ENCODE results near the gene ELMOD1. TPM values are rescaled to one million over a fixed set of nuclear protein-coding genes. Genes with fewer than 3 reads are reported as not detected.
A peak's percentile ranks its signal among the peaks of the same experiment; 100 is the strongest.

ELMOD1 gene
- total RNA-seq, 2 experiments from 2014 or later, result not detected

DNA sequence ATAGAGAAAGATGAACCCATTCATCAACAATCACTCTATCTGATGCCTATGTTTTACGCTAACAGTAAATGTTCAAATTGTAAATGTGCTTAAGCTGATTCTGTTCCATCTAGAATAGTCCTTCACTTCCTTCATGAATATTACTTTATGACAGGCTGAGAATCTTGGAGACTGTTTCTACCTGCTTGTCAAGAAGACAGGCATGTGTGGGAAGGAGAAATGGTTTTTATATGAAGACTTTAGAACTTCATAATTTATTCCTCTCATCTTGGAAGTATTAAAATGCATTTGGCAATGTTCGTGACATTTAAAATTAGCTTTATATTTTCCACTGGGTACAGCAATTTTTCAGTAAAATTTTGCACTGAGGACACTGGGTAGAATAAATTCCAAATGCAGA, 41.0 kb downstream of the ELMOD1 start:
- no peaks in the 10 kb centered on the region for H3K4me1 Mint-ChIP-seq
- POLR2A ChIA-PET, result no interaction called here
- H3K9me3 Mint-ChIP-seq, result no peaks in the 10 kb centered on the region
- DNase-seq, result no peak
- no peaks in the 10 kb centered on the region for H3K36me3 Mint-ChIP-seq
- no peak for ATAC-seq (ENCODE audit: low read depth)
- H3K27me3 Mint-ChIP-seq, result peaks cover 32% of the 10 kb centered on the region
- H3K4me3 Mint-ChIP-seq, result no peak overlapping the region
- H3K27ac Mint-ChIP-seq, result no peak overlapping the region

DNA sequence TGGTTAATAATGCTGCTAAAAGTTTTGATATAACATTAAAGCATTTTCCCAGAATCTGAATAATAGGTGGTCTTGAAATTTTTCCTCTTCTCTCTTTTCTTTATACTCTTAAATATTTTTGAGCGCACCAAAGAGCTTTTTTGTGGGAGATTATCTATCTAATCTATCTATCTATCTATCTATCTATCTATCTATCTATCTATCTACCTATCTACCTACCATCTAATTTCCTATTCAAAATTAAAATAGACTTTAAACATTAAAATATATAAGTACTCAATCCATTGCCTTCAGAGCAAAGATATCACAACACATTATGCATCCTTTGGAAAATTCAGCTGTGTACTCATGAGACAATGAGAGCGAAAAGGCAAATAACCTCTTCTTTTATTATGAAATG, 55.8 kb downstream of the ELMOD1 start:
- Mint-ChIP-seq H3K9me3 (no peaks in the 10 kb centered on the region), H3K4me1 (no peaks in the 10 kb centered on the region), H3K27ac (no peak overlapping the region), H3K27me3 (peaks cover 30% of the 10 kb centered on the region), H3K36me3 (no peaks in the 10 kb centered on the region), H3K4me3 (no peak overlapping the region)
- ATAC-seq (ENCODE audit: low read depth) (no peak), DNase-seq (no peak)
- POLR2A ChIA-PET, result no interaction called here

DNA sequence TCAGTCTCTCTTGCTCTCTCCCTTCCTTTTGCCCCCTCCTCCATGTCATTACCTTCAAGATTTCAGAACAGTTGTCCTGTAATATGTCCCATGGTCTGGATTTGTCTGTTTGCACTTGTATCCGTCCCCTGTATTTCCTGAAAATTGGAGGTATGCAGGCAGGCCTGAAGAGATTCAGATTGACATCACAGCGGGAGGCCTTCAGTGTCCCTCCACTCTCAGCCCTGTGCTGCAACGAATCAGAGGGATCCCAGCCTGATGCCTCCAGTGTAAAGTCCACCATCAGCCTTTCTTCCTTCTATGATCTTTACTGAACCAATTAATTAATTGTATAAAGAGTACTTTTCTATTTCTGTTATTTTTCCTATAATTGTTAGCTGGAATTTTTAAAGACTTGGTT, 57.3 kb downstream of the ELMOD1 start:
- Mint-ChIP-seq H3K27ac (no peak overlapping the region), H3K4me3 (no peak overlapping the region), H3K27me3 (peaks cover 34% of the 10 kb centered on the region), H3K4me1 (no peaks in the 10 kb centered on the region), H3K36me3 (no peaks in the 10 kb centered on the region), H3K9me3 (no peaks in the 10 kb centered on the region)
- DNase-seq, result no peak
- POLR2A ChIA-PET, result no interaction called here
- no peak for ATAC-seq (ENCODE audit: low read depth)

DNA sequence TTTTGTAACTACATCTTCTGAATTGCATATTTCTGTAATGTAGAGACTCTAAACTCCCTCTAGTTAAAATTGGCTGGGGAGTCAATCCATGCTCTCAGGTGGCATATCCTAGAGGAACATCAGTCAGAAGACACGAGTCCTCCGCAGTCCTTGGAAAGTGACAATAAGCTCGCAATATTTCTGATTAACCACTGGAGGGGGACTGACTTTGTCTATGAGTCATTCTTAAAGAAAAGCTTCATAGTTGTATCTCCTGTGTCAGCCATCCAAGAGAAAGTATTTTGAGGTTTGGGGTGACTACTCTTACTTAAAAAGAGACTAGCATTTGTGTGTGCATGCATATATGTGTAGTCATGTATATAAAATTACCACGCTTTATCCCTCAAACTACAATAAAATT, 60.7 kb downstream of the ELMOD1 start:
- Mint-ChIP-seq H3K27ac (no peak overlapping the region), H3K4me1 (no peaks in the 10 kb centered on the region), H3K9me3 (no peaks in the 10 kb centered on the region), H3K36me3 (no peaks in the 10 kb centered on the region), H3K4me3 (no peak overlapping the region), H3K27me3 (peaks cover 45% of the 10 kb centered on the region)
- ATAC-seq (ENCODE audit: low read depth), result no peak
- DNase-seq, result no peak
- POLR2A ChIA-PET, result no interaction called here

DNA sequence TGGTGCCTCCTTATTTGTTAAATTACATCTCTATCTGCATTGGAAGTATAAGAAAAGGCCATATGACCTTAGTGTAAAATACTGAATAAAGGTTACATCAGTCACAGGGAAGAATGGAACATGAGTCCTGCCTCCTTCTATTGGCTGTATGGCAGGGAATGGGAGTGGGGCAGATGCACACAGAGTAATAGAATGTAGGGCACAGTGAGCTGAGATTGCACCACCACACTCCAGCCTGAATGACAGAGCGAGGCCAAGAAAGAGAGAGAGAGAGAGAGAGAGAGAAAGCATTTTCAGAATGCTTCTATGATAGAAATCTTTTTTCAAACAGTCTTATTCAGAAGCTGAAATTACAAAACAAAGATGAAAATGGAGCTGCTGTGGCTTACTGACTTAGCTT, 62.1 kb downstream of the ELMOD1 start:
- H3K4me1 Mint-ChIP-seq, result no peaks in the 10 kb centered on the region
- H3K4me3 Mint-ChIP-seq, result no peak overlapping the region
- no peak overlapping the region for H3K27ac Mint-ChIP-seq
- no peaks in the 10 kb centered on the region for H3K36me3 Mint-ChIP-seq
- ATAC-seq (ENCODE audit: low read depth) (no peak), DNase-seq (no peak)
- peaks cover 42% of the 10 kb centered on the region for H3K27me3 Mint-ChIP-seq
- POLR2A ChIA-PET, result no interaction called here
- H3K9me3 Mint-ChIP-seq, result no peaks in the 10 kb centered on the region

DNA sequence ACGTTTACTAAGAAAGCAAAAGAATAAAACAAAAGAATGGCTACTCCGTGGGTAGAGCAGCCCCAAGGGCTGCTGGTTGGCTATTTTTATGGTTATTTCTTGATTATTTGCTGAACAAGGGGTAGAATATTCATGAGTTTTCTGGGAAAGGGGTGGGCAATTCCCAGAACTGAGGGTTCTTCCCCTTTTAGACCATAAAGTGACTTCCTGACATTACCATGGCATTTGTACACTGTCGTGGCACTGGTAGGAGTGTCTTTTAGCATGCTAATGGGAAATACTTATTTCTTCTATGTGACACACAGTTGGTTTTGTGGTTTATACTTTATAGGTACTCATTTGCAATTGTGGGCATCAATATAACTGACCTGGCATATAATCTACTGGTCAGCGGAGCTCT, 64.7 kb downstream of the ELMOD1 start:
- POLR2A ChIA-PET, result no interaction called here
- Mint-ChIP-seq H3K9me3 (no peaks in the 10 kb centered on the region), H3K27ac (no peak overlapping the region), H3K4me3 (peak overlapping the region; percentile 25), H3K36me3 (no peaks in the 10 kb centered on the region), H3K4me1 (no peaks in the 10 kb centered on the region), H3K27me3 (peaks cover 27% of the 10 kb centered on the region)
- DNase-seq, result no peak
- no peak for ATAC-seq (ENCODE audit: low read depth)

DNA sequence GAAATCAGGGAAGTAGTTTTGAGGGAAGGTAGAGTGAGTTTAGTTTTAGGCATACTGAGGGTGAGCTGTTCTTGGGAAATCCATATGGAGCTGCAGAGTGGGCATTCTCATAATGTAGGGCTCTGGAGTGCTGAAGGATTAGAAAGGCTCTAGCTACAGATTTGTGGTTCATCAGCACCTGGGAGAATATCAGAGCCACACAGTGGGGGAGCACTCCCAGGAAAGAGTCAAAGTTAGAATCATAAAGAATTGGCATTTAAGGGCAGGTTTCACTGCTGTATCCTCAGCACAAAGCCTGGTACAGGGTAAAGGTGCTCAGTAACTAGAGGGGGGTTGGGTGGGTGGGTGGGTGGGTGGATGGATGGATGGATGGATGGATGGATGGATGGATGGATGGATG, 68.4 kb downstream of the ELMOD1 start:
- H3K4me3 Mint-ChIP-seq, result no peak overlapping the region
- H3K4me1 Mint-ChIP-seq, result no peaks in the 10 kb centered on the region
- no peaks in the 10 kb centered on the region for H3K36me3 Mint-ChIP-seq
- H3K9me3 Mint-ChIP-seq, result no peaks in the 10 kb centered on the region
- POLR2A ChIA-PET, result no interaction called here
- H3K27me3 Mint-ChIP-seq, result peaks cover 21% of the 10 kb centered on the region
- no peak for DNase-seq
- no peak overlapping the region for H3K27ac Mint-ChIP-seq
- ATAC-seq (ENCODE audit: low read depth), result no peak

DNA sequence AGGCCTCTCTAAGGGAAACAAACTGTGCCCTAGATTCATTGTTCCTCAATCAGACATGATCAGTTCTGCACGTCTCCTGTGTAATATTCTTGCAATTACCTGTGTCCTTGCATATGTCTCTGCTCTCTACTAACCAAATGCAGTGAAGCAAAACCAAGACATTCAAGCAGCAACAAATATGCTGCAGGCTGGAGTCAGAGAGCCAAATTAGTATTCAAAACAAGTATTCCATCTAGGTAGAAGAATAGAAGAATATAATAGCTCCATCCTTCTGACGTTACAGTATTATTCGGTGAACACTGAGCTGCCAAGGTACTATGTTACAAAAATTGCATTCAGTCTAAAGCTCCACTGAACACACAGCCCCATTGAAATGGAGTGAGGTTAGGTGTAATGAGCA, 69.1 kb downstream of the ELMOD1 start:
- no peak overlapping the region for H3K27ac Mint-ChIP-seq
- POLR2A ChIA-PET, result no interaction called here
- H3K9me3 Mint-ChIP-seq, result no peaks in the 10 kb centered on the region
- DNase-seq (no peak), ATAC-seq (ENCODE audit: low read depth) (no peak)
- no peak overlapping the region for H3K4me3 Mint-ChIP-seq
- no peaks in the 10 kb centered on the region for H3K4me1 Mint-ChIP-seq
- no peaks in the 10 kb centered on the region for H3K36me3 Mint-ChIP-seq
- H3K27me3 Mint-ChIP-seq, result peaks cover 23% of the 10 kb centered on the region

DNA sequence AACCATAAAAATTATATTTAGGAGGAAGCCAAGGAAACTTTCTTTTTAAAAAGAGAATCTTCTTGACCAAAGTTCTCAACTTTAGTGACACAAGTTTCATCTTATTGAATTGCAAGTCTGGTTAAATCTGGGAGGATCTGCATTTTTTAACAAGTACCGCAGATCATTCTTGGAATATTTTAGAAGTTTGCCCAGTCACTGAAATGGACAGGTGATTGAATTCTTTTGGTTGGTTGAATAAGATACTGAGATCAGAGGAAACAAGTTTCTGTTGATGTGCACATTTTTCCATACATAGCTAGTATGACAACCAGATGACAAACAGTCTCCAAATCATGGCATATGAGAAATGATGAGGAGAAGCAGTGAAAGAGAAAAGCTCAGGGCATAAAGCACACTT, 70.7 kb downstream of the ELMOD1 start:
- H3K9me3 Mint-ChIP-seq, result no peaks in the 10 kb centered on the region
- DNase-seq (no peak), ATAC-seq (ENCODE audit: low read depth) (no peak)
- H3K4me1 Mint-ChIP-seq, result no peaks in the 10 kb centered on the region
- POLR2A ChIA-PET, result no interaction called here
- no peak overlapping the region for H3K27ac Mint-ChIP-seq
- H3K4me3 Mint-ChIP-seq, result no peak overlapping the region
- no peaks in the 10 kb centered on the region for H3K36me3 Mint-ChIP-seq
- peaks cover 18% of the 10 kb centered on the region for H3K27me3 Mint-ChIP-seq

DNA sequence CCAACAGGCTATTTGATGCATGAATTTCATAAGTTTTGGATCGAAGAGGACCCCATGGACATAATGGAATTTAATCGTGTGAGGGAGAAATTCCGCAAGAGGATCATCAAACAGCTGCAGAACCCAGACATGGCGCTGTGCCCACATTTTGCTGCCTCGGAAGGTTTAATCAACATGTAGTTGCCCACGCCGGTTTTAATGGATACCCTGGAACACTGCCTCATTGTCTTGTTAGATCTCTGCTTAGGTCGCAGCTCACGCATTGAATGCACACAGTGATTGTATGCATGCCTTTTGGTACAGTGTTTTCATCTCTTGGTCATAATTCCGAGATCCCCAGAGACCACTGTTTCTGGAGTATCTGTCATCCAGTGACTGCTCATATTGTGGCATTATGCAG, 74.1 kb downstream of the ELMOD1 start:
- POLR2A ChIA-PET, result no interaction called here
- no peak overlapping the region for H3K27ac Mint-ChIP-seq
- no peak for DNase-seq
- no peaks in the 10 kb centered on the region for H3K36me3 Mint-ChIP-seq
- no peaks in the 10 kb centered on the region for H3K9me3 Mint-ChIP-seq
- H3K4me1 Mint-ChIP-seq, result no peaks in the 10 kb centered on the region
- no peak overlapping the region for H3K4me3 Mint-ChIP-seq
- no peak for ATAC-seq (ENCODE audit: low read depth)
- peaks cover 22% of the 10 kb centered on the region for H3K27me3 Mint-ChIP-seq

DNA sequence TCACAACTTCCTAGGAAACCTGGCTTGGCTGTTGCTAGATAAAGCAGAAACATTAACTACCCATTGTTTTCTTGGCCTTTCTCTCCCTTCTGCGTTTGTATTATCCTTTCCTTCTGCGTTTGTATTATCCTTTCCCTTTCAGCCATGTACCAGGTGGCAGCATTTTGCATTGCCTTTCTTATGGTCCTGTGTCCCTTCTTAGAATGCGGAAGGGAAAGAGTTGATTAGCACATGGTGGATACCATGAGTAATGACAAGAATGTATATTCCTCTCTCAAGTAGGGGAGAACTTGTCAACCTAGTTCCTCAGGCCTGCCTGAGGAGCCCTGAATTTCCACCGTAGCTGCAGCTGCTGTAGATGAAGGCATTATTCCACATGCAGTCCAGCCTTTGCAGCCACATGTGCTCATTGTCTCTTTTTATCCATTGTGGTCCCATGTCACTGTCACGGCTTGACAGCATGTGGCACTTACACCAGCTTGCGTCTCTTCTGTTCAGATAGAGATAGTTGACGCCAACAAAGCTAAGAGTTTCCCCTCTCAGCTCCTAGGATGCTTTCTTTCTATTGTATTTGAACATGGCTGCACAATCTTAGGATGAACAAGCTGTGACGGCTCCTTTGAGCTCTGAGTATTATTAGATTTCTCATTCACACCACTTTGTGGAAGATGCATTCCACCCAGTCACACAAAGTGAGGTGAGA, 76.1 kb downstream of the ELMOD1 start:
- Mint-ChIP-seq H3K4me1 (no peaks in the 10 kb centered on the region), H3K27me3 (peaks cover 20% of the 10 kb centered on the region)

DNA sequence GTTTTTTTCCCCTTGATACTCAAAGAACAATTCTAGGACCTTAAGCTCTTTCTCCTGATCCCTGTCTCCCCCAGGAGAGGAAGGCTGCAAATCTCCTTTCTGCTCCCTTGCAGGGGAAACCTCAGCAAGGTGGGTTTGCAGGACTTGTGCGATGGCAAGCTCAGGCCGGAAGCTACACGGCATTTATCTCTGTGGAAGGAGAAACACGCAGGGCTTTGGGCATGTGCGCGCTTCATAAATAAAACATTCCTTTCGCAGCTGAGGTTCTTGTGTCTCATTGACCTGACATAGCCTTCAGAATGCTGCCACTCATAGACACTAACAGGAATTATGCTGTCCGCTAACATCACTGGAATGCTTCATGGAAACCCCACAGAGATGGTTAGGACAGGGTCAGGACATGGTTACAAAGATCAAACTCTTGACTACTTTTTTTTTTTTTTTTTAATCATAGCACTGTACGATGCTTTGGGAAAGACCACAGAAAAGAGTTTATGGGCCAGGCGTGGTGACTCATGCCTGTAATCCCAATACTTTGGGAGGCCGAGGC, 78.3 kb downstream of the ELMOD1 start:
- DNase-seq (no peak), ATAC-seq (ENCODE audit: low read depth) (no peak)
- no peak overlapping the region for H3K4me3 Mint-ChIP-seq
- no peak overlapping the region for H3K27ac Mint-ChIP-seq
- H3K9me3 Mint-ChIP-seq, result no peaks in the 10 kb centered on the region
- no peaks in the 10 kb centered on the region for H3K36me3 Mint-ChIP-seq
- no peaks in the 10 kb centered on the region for H3K4me1 Mint-ChIP-seq
- peaks cover 17% of the 10 kb centered on the region for H3K27me3 Mint-ChIP-seq
- POLR2A ChIA-PET, result no interaction called here

More for the DNA sequence above, 76.1 kb downstream of the ELMOD1 start:
- POLR2A ChIA-PET, result no interaction called here
- no peak overlapping the region for H3K4me3 Mint-ChIP-seq
- H3K27ac Mint-ChIP-seq, result no peak overlapping the region
- H3K9me3 Mint-ChIP-seq, result no peaks in the 10 kb centered on the region
- DNase-seq (no peak), ATAC-seq (ENCODE audit: low read depth) (no peak)
- no peaks in the 10 kb centered on the region for H3K36me3 Mint-ChIP-seq

DNA sequence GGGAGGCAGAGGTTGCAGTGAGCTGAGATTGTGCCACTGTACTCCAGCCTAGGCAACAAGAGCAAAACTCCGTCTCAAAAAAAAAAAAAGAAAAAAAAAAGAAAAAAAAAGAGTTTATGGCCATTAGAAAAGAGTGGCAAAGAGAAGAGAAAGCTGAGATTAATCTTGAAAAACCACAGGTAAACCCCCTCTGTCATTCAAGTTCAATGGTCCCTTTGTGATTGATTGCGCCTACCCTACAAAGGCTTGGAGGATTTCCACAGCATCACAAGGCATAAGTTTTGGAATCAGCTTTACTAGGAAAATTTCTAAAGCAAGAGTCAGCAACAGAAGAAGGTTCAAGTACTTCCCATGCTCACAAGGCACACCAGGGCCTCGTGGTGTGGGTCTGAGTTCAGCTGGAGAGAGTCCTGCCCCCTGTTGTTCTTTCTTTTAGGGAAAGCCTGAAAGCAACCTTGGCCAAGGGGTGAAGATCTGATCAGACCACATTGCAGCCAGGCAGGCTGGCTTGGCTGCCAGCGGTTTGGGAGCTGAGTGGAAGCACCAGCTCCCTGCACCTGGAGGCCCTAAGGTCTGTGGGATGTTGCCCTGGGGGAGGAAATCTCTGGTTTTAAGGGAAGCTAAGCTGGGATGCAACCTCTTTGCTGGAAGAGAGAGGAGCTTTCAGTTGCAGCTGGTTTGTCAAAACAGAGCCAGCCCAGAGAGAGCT, 79.1 kb downstream of the ELMOD1 start:
- Mint-ChIP-seq H3K36me3 (no peaks in the 10 kb centered on the region), H3K9me3 (no peaks in the 10 kb centered on the region), H3K4me3 (no peak overlapping the region), H3K27me3 (peaks cover 17% of the 10 kb centered on the region), H3K4me1 (no peaks in the 10 kb centered on the region), H3K27ac (no peak overlapping the region)
- POLR2A ChIA-PET, result no interaction called here
- DNase-seq, result no peak
- ATAC-seq (ENCODE audit: low read depth), result no peak

DNA sequence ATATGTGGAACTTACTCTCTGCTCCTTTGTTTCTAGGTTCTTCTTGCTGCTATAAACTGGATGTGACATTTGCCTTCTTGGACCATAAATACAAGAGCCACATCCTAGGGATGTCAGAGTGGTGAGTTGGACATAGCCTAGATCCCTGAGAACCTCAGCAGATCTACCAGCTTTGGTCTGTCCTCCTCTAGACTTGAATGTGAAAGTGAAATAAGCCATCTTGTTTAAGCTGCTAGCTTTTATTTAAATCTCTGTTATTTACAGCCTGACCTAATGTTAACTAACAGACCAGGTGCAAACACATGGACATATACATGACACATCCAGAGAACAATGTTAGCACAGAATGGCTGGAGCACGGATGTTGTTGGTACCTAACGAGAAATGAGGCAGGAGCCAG, 85.0 kb downstream of the ELMOD1 start:
- H3K4me3 Mint-ChIP-seq, result no peak overlapping the region
- no peaks in the 10 kb centered on the region for H3K4me1 Mint-ChIP-seq
- H3K27ac Mint-ChIP-seq, result no peak overlapping the region
- H3K36me3 Mint-ChIP-seq, result no peaks in the 10 kb centered on the region
- no peaks in the 10 kb centered on the region for H3K9me3 Mint-ChIP-seq
- no peak for DNase-seq
- POLR2A ChIA-PET, result no interaction called here
- no peak for ATAC-seq (ENCODE audit: low read depth)
- peaks cover 6% of the 10 kb centered on the region for H3K27me3 Mint-ChIP-seq

Data from activated naive CD8-positive, alpha-beta T cell treated with anti-CD3 and anti-CD28 coated beads, Interleukin-2, amount 10 ng/mL, durations not matched to agents 7 days and 5 days (primary cell).